Stimulated activated CD4-positive, alpha-beta T cell treated with anti-CD3 and anti-CD28 coated beads, TNF-alpha, amount 100 ng/mL, for 1 hour (primary cell): ENCODE results near the gene C1orf210.

Experiments
- DNase-seq, 3 donors: peaks; one replicate each; pipeline ENCODE4 v3.0.0-alpha.2; 2020; ENCODE audit warnings: low read depth in 3 of 3, low spot score in 1 of 3

Gene C1orf210

DNA sequence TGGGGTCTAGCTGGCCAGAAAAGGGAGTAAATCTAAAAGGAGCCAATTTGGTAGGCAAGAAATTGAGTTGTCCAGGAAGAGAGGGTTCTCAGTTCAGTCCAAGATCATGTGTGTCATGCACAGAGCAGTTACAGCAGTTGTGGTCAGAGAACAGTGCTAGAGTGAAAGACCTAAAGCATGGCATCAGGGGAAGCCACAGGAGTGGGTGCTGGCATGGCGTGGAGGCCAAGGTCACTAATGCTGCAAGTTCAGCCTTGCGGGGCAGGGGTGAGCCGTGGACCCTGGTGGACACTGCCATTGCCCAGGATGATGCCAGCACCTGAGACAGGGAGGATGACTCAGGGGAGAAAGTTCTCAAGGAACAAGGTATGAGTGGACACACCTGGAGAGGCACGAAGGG, 32.2 kb downstream of the C1orf210 start:
- no peak for DNase-seq

DNA sequence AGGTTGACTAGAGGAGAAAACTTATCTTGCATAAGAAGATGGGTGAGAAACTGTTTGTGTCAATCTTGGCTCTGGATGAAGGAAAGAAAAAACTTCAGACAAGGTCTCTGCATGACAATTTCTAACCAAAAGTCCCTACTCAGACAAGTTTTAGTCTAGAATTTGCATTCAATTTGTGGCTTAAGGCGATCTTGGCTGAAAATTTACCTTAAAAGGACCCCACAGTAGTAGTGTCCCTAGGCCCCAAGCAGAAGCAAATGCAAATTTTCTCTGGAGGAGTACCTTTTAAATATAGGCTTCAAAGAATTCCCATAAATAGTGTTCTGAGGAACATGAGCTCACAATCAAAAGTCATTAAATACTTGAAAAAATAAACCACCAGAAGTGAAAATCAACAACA, 33.2 kb downstream of the C1orf210 start:
- no peak for DNase-seq

DNA sequence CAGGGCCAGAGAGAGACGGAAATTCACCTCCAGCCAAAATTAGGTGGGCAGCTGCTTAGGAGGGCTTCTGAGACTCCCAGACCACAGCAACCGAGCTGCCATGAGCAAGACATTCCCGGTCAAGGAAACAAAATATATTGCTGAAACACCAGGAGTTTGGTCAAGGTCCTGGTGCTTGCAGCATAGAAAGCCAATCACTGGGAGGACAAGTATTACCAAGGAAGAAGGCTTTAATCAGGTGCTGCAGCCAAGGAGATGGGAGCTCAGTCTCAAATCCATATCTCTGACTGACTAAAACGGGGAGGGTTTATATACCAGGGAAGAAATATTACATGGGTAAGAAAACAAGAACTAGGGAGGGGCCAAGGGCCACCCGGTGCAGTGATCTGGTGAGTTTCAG, 34.4 kb downstream of the C1orf210 start:
- no peak for DNase-seq

DNA sequence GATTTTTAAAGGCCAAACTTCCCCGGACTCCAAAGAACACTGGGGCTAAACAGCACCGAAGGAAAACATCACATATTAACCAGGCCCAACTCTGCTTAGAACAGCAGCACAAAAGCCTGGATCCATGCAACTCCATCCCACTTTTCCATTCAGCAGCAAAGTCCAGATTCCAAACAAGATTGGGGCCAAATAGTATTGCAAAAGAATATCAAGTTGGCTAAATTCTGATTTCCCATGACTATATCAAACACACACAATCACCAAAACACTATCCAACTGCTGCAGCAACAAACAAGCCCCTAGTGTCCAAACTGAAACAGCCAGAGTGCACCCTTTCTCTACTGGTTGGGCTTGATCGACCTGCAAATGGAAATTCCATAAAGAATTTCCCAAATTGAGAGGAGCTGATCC, 35.0 kb downstream of the C1orf210 start:
- DNase-seq, result no peak

DNA sequence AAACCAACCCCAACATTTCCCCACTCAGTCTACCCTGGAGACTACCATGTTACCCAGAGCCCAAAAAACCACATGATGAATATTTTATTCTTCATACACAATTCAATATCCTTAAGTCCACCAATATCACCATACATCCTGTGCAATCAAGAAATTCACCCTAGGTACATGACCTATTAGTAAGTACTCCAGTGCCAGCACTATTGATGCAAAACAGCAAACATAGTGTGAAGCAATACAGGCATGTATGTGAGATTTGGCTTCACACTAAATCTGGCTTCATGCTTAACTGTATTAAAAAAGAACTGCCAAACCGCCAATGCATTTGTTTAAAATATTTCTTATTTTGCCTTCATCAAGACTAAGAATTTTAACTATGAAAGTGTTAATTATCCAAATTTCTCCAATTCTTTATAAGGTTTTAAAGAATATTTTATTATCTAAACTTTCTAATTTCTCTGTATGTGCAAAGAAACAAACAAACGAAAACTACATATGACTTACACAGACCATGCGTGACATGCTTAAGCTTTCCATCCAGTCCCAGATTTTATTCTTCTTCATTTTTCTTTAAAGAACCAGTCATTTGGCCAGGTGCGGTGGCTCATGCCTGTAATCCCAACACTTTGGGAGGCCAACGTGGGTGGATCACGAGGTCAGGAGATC, 38.0 kb downstream of the C1orf210 start:
- DNase-seq, result no peak

DNA sequence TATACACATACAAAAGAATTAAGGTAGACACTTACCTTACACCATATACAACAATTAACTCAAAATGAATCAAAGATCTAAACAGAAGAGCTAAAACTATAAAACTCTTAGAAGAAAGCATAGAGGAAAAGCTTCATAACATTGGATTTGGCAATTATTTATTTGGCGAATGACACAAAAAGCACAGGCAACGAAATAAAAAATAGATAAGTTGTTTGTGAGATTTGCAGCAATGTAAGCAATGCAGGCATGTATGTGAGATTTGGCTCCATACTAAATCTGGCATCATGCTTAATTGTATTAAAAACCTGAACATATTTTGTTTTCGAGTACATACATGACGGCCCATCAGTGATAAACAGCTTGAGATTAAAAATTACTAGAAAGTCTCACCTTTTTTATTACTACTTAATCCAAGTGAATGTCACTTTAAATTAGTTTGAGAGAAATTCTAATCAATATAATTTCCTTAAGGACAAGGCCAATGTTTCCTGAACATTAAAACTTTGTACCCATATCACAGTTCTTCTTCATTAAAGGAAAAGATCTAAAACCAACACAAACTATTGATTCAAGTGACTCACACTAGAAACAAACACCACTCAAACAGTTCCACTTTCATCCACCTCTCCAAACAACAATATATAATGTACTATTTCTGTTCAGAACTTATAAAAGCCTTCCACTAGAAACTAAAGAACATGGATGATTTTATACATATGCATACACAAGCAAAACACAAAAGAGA, 38.7 kb downstream of the C1orf210 start:
- DNase-seq, result no peak

DNA sequence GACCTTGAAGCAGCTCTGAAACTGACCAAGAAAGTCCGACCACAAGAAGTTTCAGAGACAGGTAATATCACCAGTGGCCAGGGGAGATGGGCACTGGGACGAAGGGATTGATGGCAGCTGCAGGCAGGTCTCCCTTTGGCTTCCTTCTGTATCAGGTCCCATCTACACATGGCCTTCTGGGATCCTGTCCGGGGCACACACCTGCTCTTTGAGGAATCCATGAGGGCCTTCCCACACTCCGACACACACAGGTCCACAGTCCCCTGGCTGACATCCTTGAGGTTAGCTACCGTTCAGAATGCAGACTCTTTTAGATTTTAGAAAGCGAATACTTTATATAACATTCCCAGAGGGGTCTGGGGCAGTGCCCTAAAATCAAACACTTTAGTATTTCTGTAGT, 42.1 kb downstream of the C1orf210 start:
- DNase-seq, result no peak

DNA sequence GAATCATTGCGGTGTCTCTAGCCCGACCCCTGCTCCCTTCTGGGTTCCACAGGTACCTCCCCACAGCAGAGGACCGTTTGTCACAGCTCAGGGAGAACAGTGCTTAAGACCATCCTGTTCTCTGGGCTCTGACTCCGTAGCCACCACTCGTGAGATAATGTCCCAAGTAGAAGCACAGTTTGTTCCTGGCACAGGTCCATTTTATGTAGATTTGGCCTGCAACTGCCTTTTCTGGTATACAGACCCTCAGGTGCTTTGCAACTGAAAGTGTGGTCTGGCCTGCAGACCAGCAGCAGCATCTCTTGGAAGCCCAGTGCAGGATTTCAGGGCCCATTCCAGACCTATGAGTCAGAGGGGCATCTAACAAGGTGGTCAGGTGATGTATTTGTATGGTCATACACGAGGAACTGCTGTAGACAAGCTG, 44.0 kb downstream of the C1orf210 start:
- no peak for DNase-seq

DNA sequence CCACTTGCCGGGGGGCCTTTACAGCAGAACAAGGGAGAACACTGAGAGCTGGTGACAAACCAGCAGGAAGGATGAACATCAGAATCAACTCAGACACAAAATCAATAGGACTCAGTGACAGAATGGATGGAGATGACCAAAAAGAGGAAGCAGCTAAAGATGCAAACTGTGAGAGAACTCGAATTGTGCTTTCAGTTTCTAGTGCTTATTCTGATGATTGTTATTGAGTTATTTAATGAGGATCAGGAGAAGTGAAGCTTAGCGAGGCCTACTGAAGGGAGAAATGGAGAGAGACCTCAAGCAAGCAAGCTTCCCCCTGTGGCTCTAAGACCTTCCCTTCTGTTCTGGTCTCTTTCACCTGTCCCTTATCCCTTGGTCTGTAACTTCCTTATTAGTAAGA, 45.9 kb downstream of the C1orf210 start:
- DNase-seq, result no peak

DNA sequence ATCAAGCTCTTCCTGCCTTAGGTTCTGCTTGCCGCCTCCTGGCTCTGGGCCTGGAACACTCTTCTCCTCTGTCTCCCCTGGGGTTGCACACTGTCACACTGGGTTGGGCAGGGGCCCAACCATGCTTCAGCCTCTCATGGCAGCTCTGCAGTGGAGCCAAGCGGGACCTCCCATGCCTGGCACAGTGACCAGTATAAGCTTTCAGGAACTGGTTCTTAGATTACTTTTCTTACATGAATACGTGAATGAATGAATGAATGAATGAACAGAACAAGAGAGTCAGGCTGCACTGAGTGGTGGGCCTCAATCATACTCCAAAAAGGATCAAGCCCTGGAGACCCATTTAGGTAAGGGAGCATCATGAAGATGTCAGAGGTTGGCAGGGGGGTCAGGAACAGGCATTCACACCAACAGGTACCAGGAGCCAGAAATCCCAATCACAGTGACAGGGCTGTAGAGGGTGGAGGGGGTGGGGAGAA, 46.4 kb downstream of the C1orf210 start:
- DNase-seq, result no peak

DNA sequence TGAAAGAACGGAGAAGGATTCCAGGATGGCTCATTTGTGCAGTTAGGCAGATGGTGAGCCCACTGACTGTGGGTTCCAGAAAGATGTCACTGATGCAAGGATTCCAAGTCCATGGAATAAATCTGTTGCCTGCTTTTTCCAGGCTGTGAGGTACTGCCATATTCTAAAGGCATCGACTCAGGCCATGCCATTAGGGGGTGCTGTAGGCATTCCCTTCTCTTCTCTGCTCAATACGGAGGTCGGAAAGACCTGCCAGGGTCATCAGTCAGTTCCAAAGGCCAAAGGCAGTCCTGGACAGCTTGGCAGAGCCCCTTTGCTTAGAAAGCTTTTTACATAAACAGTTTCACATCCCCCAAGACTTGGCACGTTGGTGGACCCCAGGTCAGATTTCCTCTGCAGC, 47.3 kb downstream of the C1orf210 start:
- no peak for DNase-seq

DNA sequence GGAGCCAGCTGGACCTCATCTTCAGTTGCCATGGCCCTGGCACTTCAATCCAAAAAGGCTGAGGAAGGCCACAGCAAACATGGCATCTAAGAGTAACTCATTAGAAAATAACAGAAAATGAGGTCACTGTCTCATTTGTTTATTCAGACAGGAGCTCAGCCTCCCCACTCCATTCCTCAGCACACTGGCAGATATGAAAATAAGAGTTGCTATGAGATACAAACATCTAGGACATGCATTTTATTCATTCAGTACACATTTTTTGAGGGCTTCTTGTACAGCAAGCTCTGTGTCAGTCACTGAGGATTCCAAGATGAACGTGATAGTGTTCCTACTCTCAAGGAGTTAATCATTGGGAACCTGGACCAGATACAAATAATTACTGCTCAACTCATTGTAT, 48.3 kb downstream of the C1orf210 start:
- no peak for DNase-seq

DNA sequence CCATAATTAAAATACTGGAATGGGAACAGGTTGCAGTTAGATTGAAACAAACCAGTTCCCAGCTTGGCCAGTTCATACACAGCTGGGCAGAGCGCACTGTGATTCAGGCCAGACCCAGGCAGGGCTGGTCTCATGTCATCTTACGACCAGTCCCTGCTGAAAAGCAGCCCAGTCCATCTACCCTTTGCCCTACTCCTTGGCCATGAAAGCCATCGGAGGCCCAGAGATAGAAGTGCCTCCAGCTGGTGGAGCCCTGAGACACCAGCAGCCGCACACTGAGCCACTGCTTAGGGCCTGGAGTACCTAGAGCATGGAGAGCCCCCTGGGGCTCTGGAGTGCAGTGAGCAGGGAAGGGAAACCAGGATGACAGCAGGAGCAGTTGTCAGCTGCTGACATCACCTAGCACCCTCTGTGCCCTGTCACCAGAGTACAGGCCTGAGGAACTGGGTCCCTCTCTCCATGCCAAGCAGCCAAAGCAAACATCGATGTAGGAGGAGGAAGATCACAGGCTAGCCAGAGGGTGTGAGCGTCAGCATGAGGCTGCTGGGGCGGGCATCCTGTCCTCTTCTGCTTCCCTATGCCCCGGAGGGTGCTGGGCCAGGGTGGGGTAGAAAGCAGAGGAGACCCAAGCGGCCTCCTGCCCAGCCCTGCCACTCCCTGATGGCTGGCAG, 49.8 kb downstream of the C1orf210 start:
- DNase-seq, result no peak

DNA sequence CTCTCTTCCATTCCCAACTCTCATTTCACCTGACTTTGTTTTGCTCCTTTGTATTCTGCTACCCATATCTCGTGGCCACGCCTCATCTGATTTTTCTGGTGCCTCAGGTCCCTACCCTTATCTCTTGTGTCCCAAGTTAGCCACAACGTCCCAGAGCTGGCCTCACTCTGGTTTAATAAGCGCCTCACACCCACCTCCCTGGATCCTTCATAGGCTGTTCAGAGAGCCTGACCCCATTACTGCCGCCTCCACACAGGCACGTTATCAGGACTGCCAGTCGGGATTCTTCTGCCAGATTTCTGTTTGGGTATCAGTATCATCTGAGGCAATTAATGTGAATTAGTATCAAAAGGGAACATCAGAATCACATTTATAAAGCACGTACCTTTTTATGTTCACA, 50.3 kb downstream of the C1orf210 start:
- no peak for DNase-seq

DNA sequence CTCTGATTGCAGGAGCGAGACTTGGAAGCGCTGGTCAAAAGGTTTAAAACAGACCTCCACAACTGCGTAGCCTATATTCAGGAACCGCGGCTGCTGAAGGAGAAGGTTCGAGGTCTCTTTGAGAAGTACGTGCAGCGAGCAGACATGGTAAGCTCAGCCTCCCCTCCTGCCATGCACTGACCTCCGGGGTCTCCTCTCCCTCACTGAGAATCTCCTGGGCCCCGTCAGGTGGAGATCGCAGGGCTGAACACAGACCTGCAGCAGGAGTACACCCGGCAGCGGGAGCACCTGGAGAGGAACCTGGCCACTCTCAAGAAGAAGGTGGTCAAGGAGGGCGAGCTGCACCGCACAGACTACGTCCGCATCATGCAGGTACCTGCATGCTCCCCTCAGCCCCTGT, 51.1 kb downstream of the C1orf210 start:
- no peak for DNase-seq

DNA sequence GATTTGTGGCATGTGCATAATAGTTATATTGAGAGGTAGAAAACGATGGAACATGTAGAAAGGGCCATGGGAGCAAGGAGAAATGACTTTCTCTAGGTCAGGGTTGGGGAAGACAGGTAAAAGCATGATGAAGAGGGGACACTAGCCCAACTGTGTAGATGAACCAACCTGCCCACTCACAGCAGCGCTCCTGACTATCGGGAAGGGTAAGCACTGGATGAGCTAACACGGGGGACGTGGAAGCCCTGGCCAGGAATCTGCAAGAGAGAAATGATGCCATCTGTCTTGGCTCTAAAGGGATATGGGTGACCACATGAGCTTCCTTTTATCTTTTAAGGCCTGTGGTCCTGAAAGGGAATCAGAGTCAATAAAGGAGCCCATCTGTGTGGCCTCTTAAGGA, 51.8 kb downstream of the C1orf210 start:
- no peak for DNase-seq

DNA sequence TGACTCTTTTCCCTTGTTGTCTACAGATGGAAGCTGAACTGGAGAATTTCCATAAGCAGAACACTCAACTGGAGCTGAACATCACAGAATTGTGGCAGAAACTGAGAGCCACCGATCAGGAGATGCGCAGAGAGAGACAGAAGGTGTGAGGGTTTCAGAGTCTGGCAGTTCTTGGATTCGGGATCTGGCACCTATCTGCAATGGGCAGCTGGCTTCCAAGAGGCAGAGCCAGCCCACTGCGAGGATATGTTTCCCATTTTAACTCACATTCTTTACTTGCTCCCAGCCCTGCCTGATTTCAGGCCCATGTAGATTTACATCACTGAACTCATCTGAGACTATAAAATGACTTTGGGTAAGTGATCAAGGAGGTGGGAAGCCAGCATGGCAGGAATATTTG, 52.9 kb downstream of the C1orf210 start:
- no peak for DNase-seq

DNA sequence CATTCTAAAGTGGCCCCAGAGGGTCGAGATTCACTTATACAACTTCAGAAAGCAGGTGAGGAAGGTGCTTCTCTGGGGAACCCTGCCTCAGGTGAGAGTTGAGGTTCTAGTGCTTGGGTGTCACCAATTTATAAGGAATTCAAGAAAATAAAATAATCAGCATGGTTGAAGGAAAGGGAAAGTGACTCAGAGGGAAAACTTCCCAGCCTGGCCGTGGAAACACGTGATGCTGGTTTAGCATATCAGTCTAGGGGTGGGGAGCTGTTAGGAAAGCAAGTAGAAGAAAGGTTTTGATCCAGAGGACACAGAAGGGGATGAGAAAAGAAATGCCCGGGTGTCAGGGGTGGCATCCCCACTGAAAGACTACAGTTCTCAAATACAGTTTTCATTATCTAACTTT, 53.3 kb downstream of the C1orf210 start:
- DNase-seq, result no peak
